Stimulated activated naive CD8-positive, alpha-beta T cell treated with anti-CD3 and anti-CD28 coated beads, Interleukin-15, Interleukin-2, amounts not matched to agents 100 ng/mL and 50 ng/mL, for 24 hours (primary cell): ENCODE data around the gene HDX.
A peak's percentile ranks its signal among the peaks of the same experiment; 100 is the strongest.
"Not testable (repeated sequence)": the region's sequence is repeated elsewhere in the genome, so short reads cannot be mapped to it uniquely, and the experiment has no call there.

Experiments
- H3K27ac Mint-ChIP-seq: one replicate; pipeline ENCODE4 v1.8.0; 2021; ENCODE audit warnings: mild to moderate bottlenecking, mixed read lengths
- H3K27me3 Mint-ChIP-seq: one replicate; pipeline ENCODE4 v1.8.0; 2021; ENCODE audit warnings: mixed read lengths
- H3K36me3 Mint-ChIP-seq: one replicate; pipeline ENCODE4 v1.8.0; 2021; ENCODE audit warnings: low read depth, mixed read lengths
- H3K4me1 Mint-ChIP-seq: one replicate; pipeline ENCODE4 v1.8.0; 2021; ENCODE audit warnings: low read depth, mixed read lengths
- H3K4me3 Mint-ChIP-seq: one replicate; pipeline ENCODE4 v1.8.0; 2021; ENCODE audit warnings: mild to moderate bottlenecking, mixed read lengths
- H3K9me3 Mint-ChIP-seq: one replicate; pipeline ENCODE4 v1.8.0; 2021; ENCODE audit warnings: mixed read lengths

HDX gene, protein sequence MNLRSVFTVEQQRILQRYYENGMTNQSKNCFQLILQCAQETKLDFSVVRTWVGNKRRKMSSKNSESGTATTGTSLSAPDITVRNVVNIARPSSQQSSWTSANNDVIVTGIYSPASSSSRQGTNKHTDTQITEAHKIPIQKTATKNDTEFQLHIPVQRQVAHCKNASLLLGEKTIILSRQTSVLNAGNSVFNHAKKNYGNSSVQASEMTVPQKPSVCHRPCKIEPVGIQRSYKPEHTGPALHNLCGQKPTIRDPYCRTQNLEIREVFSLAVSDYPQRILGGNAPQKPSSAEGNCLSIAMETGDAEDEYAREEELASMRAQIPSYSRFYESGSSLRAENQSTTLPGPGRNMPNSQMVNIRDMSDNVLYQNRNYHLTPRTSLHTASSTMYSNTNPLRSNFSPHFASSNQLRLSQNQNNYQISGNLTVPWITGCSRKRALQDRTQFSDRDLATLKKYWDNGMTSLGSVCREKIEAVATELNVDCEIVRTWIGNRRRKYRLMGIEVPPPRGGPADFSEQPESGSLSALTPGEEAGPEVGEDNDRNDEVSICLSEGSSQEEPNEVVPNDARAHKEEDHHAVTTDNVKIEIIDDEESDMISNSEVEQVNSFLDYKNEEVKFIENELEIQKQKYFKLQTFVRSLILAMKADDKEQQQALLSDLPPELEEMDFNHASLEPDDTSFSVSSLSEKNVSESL

DNA sequence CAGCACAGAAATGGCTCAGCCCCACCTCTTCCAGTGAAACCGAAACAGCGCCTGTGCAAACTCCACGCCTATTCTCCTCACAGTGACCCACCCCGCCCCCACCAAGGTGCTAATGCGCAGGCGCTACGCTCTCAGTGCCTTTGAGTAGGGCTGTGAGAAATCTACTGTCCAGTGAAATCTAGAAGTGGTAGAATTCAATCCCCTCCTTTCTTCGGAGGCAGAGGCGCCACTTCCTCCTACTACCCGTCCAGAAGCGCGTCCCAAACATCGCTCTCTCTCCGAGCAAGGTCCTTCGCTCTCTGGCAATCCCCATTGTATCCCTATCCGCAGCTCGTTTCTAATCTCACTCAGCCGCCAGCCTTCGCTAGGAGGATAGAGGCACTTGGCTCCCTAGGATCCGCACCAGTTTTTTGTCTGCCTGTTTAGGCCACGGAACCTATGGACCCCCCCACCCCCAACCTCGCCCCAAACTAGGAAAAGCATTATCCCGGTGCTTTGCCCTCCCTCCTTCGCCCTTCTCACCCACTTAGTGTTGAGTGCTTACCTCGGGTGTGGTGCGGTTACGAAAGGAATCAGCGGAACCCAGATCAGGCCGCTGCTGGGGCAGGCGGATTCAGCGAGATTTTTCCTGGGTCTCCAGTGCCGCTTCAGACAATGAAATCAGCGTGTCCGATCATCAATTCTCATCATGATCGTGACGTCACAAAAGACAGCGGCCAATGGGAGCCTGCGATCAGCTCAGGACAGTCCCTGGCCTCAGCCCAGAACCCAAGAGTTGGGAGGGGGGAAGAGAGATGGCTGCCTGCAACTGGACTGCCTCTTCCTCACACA is at the start of gene HDX:
Gene HDX (minus strand): TSS at position 656 of the 831 bp plus-strand sequence. CDS start 27,056 bp downstream, outside the sequence.
- no peaks in the 10 kb centered on the region for H3K9me3 Mint-ChIP-seq
- H3K4me1 Mint-ChIP-seq: no peaks in the 10 kb centered on the region
- H3K4me3 Mint-ChIP-seq: peak within 1 kb of the TSS; percentile 85
- H3K27me3 Mint-ChIP-seq: no peaks in the 10 kb centered on the region
- H3K36me3 Mint-ChIP-seq: no peaks in the 10 kb centered on the region
- H3K27ac Mint-ChIP-seq: peak within 1 kb of the TSS; percentile 88

DNA sequence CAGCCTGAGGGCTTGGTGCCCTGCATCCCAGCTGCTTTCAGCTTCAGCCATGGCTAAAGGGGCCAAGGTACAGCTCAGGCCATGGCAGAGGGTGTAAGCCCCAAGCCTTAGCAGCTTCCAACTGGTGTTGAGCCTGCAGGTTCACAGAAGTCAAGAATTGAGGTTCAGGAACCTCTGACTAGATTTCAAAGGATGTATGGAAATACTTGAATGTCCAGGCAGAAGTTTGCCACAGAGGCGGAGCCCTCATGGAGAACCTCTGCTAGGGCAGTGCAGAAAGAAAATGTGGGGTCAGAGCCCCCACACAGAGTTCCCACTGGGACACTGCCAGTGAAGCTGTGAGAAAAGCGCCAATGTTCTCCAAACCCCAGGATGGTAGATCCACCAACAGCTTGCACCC is 39.1 kb upstream of the HDX start:
- not testable (repeated sequence) for H3K27ac Mint-ChIP-seq, H3K9me3 Mint-ChIP-seq, H3K27me3 Mint-ChIP-seq, H3K36me3 Mint-ChIP-seq, H3K4me3 Mint-ChIP-seq, H3K4me1 Mint-ChIP-seq

DNA sequence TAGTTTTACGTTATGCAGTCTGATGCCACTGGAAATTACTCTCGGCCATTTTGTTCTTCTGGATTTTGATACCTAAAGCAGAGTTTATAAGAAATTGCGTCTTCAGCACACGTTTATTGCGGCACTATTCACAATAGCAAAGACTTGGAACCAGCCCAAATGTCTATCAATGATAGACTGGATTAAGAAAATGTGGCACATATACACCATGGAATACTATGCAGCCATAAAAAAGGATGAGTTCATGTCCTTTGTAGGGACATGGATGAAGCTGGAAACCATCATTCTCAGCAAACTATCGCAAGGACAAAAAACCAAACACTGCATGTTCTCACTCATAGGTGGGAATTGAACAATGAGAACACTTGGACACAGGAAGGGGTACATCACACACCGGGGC is 35.4 kb upstream of the HDX start:
- not testable (repeated sequence) for H3K36me3 Mint-ChIP-seq, H3K4me3 Mint-ChIP-seq, H3K27ac Mint-ChIP-seq, H3K4me1 Mint-ChIP-seq, H3K27me3 Mint-ChIP-seq, H3K9me3 Mint-ChIP-seq

DNA sequence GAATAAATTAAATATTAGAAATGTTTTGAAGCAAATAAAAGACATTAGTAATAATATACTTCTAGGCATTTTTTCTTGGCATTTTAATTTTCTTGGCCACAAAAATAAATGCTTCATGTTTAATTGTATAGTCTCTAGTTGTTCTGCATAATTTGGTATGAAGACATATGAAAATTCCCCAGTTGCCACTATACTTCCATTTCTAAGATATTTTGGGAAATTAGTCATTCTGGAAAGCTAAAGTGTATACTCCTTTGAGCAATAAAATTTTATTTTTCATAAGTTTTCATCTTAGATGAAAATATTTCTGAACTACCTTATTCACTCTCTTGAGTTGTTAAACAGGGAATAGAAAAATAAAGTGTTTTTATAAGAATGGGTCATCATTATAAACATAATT is 13.8 kb downstream of the HDX start:
- no peaks in the 10 kb centered on the region for H3K36me3 Mint-ChIP-seq
- H3K27ac Mint-ChIP-seq: no peak overlapping the region
- H3K27me3 Mint-ChIP-seq: no peaks in the 10 kb centered on the region
- H3K4me3 Mint-ChIP-seq: no peak overlapping the region
- no peaks in the 10 kb centered on the region for H3K9me3 Mint-ChIP-seq
- H3K4me1 Mint-ChIP-seq: no peaks in the 10 kb centered on the region

DNA sequence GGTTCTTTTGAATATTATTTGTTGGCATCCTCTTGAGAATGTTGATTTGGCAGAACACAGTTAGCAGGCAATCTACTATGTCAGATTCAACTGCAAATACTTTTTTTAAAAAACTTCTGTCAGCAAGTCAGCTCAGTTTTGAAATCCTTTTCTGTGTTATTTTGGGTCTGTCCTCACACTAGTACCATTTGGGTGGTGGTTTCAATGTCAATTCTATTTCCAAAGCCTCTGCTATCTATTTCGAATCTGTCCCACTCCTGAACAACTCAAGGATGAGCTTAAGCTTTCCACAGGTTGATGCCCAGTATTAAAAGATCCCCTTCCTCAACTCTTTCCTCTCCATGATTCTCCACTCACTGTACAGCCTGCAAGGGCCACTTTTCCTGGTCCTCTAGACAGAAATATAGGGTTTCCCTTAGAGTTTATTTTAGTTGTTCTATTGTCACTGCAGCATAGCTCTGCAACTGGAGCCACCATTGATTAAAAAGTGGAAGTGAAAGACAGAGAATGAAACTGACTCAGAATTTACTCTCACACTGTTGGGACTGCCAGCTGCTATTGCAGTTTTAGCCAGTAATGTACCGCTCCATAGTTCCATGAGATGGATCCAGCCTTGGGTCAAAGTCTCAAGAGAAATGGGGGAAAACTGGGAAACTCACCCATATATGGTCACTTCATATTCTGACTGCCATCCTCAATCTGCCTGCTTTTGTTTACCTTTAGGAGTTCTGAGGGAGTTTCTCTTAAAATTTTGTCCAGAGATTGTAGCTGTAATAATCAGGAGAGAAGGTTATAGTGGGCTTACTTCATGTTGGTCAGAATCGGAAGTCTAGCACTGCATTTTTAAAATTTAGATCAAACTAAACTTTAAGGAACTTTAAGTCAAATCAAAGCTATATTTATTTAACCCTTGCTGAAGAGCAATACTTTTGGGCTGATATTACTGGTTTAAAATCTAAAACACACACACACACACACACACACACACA is 14.6 kb downstream of the HDX start:
- H3K4me3 Mint-ChIP-seq: no peak overlapping the region
- no peak overlapping the region for H3K27ac Mint-ChIP-seq
- no peaks in the 10 kb centered on the region for H3K36me3 Mint-ChIP-seq
- no peaks in the 10 kb centered on the region for H3K4me1 Mint-ChIP-seq
- no peaks in the 10 kb centered on the region for H3K9me3 Mint-ChIP-seq
- no peaks in the 10 kb centered on the region for H3K27me3 Mint-ChIP-seq

DNA sequence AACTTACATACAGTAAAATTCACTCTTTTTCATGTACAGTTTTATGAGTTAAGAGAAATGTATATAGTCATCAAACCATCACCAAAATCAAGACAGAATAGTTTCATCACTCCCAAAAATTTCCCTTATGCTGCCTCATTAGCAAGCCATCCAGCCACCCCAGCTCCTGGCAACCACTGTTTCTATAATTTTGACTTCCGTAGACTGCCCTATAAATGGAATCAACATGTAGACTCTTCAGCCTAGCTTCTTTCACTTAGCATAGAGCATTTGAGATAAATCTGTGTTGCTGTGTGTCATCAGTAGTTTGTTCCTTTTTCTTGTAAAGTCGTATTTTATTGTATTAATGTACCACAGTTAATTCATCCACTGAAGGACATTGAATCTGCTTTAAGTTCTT is 23.2 kb downstream of the HDX start:
- H3K4me1 Mint-ChIP-seq: no peaks in the 10 kb centered on the region
- H3K9me3 Mint-ChIP-seq: no peaks in the 10 kb centered on the region
- H3K36me3 Mint-ChIP-seq: no peaks in the 10 kb centered on the region
- H3K27ac Mint-ChIP-seq: no peak overlapping the region
- no peaks in the 10 kb centered on the region for H3K27me3 Mint-ChIP-seq
- H3K4me3 Mint-ChIP-seq: no peak overlapping the region

DNA sequence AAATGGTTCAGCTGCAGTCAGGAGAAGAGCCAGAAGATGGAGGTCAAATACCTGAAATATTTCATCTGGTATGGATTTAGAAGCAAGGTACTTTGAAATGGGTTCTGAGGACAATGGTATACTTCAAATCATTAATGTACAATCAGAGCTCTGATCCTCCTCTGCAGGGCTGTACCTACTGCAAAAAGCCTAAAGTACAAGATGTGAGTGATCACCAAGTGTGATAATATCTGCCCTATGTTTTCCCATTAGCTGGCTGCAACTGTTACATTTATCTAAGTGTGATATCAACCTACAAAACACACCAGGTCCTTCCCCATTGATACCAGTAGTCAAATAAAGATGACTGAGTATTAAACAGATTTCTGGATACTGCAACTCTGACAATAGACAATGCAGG is 25.1 kb downstream of the HDX start:
- Mint-ChIP-seq H3K4me1 (no peaks in the 10 kb centered on the region), H3K4me3 (no peak overlapping the region), H3K27ac (no peak overlapping the region), H3K36me3 (no peaks in the 10 kb centered on the region), H3K9me3 (no peaks in the 10 kb centered on the region), H3K27me3 (no peaks in the 10 kb centered on the region)

DNA sequence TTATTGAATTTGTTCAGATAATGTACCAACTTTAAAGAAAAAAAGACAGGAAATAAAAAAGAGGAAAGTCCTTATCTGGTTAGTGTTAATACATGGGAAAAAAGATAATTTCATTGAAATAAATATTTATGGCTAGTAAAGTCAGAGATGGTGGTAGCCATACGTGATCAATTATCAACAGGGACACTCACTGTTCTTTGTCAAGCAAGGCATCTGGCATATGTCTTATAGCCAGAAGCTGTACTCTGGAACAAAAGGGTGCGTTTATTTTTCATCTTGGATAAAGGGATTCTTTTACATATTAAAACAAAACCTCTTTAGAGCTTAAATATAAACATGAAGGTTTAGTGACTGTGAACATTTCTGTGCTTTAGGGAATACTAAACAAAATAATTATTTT is 26.7 kb downstream of the HDX start:
- Mint-ChIP-seq H3K4me1 (no peaks in the 10 kb centered on the region), H3K9me3 (no peaks in the 10 kb centered on the region), H3K27me3 (no peaks in the 10 kb centered on the region), H3K27ac (no peak overlapping the region), H3K4me3 (no peak overlapping the region), H3K36me3 (no peaks in the 10 kb centered on the region)

DNA sequence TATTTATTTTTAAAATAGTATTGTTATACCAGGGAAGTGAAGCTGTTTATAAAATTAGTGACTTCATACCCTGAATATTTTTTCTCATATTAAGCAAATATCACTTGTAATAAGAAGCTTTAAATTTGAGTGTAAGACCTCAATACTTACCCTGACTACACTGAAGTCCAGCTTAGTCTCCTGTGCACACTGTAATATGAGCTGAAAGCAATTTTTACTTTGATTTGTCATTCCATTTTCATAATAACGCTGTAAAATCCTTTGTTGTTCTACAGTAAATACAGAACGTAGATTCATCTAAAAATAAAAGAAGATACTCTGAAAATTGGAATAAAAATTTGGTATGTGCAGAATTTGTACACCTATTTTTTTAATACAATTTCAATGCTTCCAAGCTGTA is 27.2 kb downstream of the HDX start:
- no peaks in the 10 kb centered on the region for H3K27me3 Mint-ChIP-seq
- H3K4me3 Mint-ChIP-seq: no peak overlapping the region
- H3K27ac Mint-ChIP-seq: no peak overlapping the region
- no peaks in the 10 kb centered on the region for H3K4me1 Mint-ChIP-seq
- H3K36me3 Mint-ChIP-seq: no peaks in the 10 kb centered on the region
- H3K9me3 Mint-ChIP-seq: no peaks in the 10 kb centered on the region

DNA sequence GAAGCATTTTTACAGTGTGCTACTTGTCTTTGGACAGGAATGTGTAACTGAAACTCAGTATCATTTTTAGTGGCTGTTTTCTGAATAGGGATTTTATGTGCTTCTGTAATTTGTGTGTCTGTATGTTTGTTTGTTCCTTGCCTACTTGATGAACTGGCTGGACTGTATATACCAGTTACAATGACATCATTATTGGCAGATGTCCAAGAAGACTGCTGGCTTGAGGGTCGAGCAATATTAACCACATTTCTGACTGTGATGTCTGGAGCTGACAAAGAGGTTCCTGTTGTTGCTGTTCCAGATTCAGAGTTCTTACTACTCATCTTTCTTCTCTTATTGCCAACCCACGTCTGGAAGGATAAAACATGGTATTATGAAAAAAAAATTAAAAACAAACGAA is 33.0 kb downstream of the HDX start:
- no peaks in the 10 kb centered on the region for H3K4me1 Mint-ChIP-seq
- no peaks in the 10 kb centered on the region for H3K36me3 Mint-ChIP-seq
- no peak overlapping the region for H3K27ac Mint-ChIP-seq
- no peaks in the 10 kb centered on the region for H3K9me3 Mint-ChIP-seq
- no peaks in the 10 kb centered on the region for H3K27me3 Mint-ChIP-seq
- H3K4me3 Mint-ChIP-seq: no peak overlapping the region

DNA sequence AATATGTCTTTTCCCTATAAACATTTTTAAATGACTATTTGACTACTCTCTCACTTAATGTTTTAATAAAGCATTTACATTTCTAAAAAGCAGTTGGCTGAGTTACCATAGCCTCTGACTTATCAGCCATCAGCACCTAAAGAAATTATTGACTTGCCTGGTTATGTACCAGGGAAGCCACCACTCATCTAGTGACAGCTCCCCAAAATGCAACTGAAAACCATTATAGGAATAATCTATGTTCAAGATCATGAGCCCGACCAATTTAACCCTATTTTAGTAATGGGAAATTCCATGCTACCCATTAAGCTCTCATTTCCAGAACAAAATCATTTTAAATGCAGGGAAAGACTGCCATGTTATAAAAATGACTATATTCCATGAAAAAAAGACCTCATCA is 34.4 kb downstream of the HDX start:
- no peaks in the 10 kb centered on the region for H3K36me3 Mint-ChIP-seq
- no peaks in the 10 kb centered on the region for H3K27me3 Mint-ChIP-seq
- no peak overlapping the region for H3K27ac Mint-ChIP-seq
- H3K4me3 Mint-ChIP-seq: no peak overlapping the region
- no peaks in the 10 kb centered on the region for H3K9me3 Mint-ChIP-seq
- no peaks in the 10 kb centered on the region for H3K4me1 Mint-ChIP-seq

DNA sequence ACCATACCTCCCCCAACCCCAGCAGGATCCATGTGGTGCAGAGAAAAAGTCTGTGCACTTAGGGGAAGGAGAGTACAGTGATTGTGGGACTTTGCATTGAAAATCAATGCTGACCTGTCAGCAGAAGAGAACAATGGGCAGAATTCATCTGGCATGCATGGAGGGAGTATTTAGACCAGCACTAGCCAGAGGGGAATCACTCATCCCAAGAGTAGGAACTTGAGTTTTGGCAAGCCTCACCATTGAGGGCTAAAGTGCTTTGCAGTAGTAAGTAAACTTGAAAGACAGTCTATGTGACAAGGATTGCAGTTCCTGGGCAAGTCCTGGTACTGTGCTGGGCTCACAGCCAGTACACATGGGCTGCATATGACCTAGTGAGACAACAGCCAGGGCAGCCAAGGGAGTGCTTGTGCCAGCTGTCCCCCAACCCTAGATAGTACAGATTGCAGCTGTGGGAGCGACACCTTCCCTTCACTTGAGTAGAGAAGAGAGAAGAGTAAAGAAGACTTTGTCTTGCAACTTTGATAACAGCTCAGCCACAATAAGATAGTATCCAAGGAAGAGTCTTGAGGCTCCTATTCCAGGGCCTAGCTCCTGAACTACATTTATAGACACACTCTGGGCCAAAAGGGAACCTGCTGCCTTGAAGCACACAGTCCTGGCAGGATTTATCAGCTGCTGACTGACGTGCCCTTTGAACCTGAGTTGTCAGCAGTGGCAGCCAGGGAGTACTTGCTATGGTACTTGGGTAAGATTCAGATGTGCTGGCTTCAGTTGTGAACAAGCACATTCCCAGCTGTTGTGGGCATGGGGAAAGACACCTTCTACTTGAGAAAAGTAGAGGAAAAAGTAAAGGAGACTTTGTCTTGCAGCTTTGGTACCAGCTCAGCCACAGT is 48.7 kb downstream of the HDX start:
- no peak overlapping the region for H3K4me3 Mint-ChIP-seq
- no peaks in the 10 kb centered on the region for H3K4me1 Mint-ChIP-seq
- no peak overlapping the region for H3K27ac Mint-ChIP-seq
- H3K9me3 Mint-ChIP-seq: peaks cover 3% of the 10 kb centered on the region
- no peaks in the 10 kb centered on the region for H3K27me3 Mint-ChIP-seq
- H3K36me3 Mint-ChIP-seq: peaks cover 3% of the 10 kb centered on the region

DNA sequence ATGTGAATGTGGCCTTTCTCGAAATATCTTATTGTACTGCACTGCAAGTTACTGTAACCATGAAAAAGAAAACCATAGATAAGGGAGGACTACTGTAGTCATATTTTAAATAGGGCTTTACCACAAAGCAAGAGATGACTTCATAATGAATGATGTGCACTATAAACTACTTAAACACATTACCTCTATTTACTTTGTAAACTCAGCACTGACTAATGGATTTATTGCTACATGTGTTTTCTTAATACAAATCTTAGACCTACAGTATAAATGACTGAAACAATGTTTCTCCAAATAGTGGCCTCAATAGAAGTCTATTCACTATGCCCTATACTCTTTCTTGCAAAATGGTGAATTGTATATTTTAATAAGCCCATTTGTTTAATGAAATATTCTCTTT is 61.1 kb downstream of the HDX start:
- H3K36me3 Mint-ChIP-seq: peaks cover 3% of the 10 kb centered on the region
- no peaks in the 10 kb centered on the region for H3K27me3 Mint-ChIP-seq
- H3K4me3 Mint-ChIP-seq: no peak overlapping the region
- no peaks in the 10 kb centered on the region for H3K9me3 Mint-ChIP-seq
- no peaks in the 10 kb centered on the region for H3K4me1 Mint-ChIP-seq
- H3K27ac Mint-ChIP-seq: no peak overlapping the region
